ENCODE data around the gene BCOR.

Gene BCOR

GRCh38 chrX:40092808-40093435 is 4.8 kb downstream of the BCOR start:
- Histone ChIP-seq H3K4me3 (ENCODE audit: low read length) (no peak overlapping the region), H3K4me1 (ENCODE audit: control insufficient read depth, insufficient read depth, low read length) (peaks cover 37% of the 10 kb centered on the region), H3K9ac (ENCODE audit: low read length) (no peak overlapping the region)

DNA sequence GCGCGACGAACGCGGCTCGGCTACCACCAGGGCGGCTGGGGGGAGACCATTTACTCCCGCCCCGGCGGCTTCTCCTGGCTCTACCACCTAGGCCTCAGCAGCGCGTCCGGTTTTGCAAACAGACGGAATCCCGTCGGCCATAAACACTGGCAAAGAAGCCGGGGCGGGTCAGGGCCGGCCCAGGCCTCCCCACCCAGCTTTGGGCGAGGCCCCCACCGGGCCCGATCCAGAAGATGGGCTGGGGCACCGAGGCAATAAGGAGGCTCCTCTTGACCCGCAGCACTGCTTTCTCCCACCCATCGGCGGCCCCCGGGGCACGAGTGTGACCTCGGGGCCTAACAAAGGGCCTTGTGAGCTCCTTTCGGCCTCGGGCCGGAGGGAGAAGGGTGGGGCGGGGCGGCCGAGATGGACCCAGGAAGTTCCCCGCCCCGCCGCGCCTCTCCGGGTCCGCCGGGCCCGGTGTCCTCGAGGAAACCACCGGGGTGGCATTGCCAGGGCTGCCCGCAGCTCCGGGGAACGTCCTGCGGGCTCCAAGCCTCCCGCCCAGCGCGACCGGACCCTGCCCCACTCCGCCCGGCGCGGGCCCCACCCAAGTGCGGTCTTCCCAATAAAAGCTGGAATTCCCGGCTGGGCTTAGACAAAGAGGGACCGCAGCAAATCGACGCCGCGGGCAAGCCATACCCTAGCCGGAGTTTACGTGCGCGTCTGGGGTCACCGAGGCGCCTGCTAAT is 5.9 kb downstream of the BCOR start:
- Histone ChIP-seq H3K9me3 (ENCODE audit: control insufficient read depth, low read length) (no peaks in the 10 kb centered on the region), H3K36me3 (ENCODE audit: control insufficient read depth, insufficient read depth, low read length) (no peaks in the 10 kb centered on the region), H3K9ac (ENCODE audit: low read length) (no peak overlapping the region), H3K4me1 (ENCODE audit: control insufficient read depth, insufficient read depth, low read length) (peaks cover 40% of the 10 kb centered on the region), H3K27me3 (ENCODE audit: control insufficient read depth, insufficient read depth, low read length) (no peaks in the 10 kb centered on the region), H3K4me3 (ENCODE audit: low read length) (no peak overlapping the region)

More at GRCh38 chrX:40092808-40093435, 4.8 kb downstream of the BCOR start:
- H3K27me3 ChIP-seq (ENCODE audit: control insufficient read depth, insufficient read depth, low read length), result no peaks in the 10 kb centered on the region
- H3K9me3 ChIP-seq (ENCODE audit: control insufficient read depth, low read length), result no peaks in the 10 kb centered on the region
- no peaks in the 10 kb centered on the region for H3K36me3 ChIP-seq (ENCODE audit: control insufficient read depth, insufficient read depth, low read length)

DNA sequence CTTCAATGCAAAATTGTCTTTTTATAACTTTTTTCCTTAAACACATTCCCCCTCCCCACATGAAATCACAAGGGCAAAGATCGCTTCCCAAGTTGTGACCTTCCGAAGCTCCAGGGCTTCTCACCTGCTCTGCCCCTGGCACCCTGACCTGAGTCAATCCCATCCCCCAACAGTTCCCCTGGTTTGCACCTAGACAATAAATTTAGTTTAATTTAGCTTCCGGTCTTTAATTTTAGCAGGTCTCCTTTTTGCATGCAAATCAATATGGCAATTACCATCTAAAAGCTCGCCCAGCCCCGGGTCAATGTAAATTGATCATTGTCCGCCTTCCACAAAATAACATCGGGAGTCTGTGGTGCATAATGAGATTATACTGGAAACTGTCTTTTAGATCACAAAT is 6.8 kb downstream of the BCOR start:
- Histone ChIP-seq H3K4me3 (ENCODE audit: low read length) (no peak overlapping the region), H3K4me1 (ENCODE audit: control insufficient read depth, insufficient read depth, low read length) (peaks cover 49% of the 10 kb centered on the region), H3K27me3 (ENCODE audit: control insufficient read depth, insufficient read depth, low read length) (no peaks in the 10 kb centered on the region)

DNA sequence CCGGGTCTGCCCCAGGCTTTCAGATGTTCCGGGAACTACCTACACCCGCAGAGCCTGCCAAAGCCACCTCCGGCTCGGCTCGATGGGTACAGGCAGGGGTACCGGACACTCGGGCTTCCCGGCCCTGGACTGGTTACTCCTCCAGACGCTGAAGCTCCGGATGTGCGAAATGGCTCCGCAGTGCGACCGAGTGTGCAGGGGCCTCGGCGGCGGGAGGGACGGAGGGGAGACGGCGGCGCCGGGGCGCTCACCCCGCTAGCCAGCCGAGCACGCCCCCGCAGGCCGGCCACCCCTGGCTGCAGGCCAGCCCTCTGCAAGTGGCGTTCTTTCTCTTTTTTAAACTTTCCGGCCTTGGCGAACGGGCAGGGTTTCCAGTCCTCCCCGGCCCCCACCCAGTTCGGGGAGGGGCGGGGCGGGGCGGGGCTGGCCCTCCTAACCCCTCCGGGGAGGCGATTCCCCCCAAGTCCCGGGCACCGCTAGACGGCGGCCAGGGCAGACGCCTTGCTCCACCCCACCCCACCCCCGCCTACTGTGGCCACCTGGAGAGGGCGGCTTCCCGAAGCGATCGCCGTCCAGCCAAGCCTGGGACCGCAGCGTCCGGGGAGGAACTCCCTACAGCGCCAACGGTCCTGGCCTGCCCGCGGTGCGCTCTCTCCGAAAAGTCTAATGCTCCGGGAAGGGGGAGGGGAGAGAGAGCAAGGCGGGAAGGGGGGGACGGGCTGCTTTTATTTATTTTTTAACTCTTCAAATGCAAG is 7.5 kb downstream of the BCOR start:
- H3K36me3 ChIP-seq (ENCODE audit: control insufficient read depth, insufficient read depth, low read length), result no peaks in the 10 kb centered on the region
- no peaks in the 10 kb centered on the region for H3K9me3 ChIP-seq (ENCODE audit: control insufficient read depth, low read length)
- H3K27me3 ChIP-seq (ENCODE audit: control insufficient read depth, insufficient read depth, low read length), result no peaks in the 10 kb centered on the region
- H3K9ac ChIP-seq (ENCODE audit: low read length), result no peak overlapping the region
- no peak overlapping the region for H3K4me3 ChIP-seq (ENCODE audit: low read length)
- H3K4me1 ChIP-seq (ENCODE audit: control insufficient read depth, insufficient read depth, low read length), result peaks cover 56% of the 10 kb centered on the region

More for the DNA sequence above, 6.8 kb downstream of the BCOR start:
- no peak overlapping the region for H3K9ac ChIP-seq (ENCODE audit: low read length)
- H3K36me3 ChIP-seq (ENCODE audit: control insufficient read depth, insufficient read depth, low read length), result no peaks in the 10 kb centered on the region
- no peaks in the 10 kb centered on the region for H3K9me3 ChIP-seq (ENCODE audit: control insufficient read depth, low read length)

DNA sequence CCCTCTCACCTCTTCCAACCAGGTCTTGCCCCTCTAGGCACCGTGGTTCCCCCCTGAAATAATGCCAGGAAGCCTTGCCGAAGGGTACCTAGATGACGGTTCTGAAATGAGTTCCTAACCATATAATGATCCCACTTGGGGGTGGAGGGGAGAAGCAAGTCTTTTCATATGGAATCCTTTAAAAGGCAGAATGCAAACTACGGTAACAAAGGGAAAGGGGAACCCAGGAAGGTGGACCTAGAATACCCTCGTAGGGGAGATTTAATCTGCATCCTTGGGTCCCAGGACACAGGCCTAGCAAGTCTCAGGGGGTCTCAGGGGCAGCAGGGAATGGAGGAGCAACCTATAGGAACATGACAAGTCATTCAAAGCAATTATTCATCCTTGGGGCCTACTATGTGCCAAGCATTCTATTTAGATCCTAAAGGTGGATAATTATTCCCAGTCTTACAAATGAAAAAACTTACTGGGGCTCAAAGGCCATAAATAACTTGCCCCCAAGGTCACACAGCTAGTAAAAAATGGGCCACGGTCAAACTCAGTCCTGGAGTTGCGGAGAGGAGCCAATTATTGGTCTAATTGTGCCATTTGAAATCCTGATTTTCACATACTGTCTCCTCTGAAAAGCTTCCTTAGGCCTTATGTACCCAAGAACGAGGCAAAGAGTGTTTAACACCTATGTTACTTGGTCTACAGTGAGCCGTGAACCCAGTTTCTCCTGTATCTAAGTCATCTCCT is 8.8 kb downstream of the BCOR start:
- no peaks in the 10 kb centered on the region for H3K9me3 ChIP-seq (ENCODE audit: control insufficient read depth, low read length)
- no peaks in the 10 kb centered on the region for H3K36me3 ChIP-seq (ENCODE audit: control insufficient read depth, insufficient read depth, low read length)
- no peaks in the 10 kb centered on the region for H3K27me3 ChIP-seq (ENCODE audit: control insufficient read depth, insufficient read depth, low read length)
- H3K4me1 ChIP-seq (ENCODE audit: control insufficient read depth, insufficient read depth, low read length), result peaks cover 68% of the 10 kb centered on the region
- H3K4me3 ChIP-seq (ENCODE audit: low read length), result no peak overlapping the region
- H3K9ac ChIP-seq (ENCODE audit: low read length), result no peak overlapping the region

GRCh38 chrX:40088299-40088625 is 9.5 kb downstream of the BCOR start:
- Histone ChIP-seq H3K4me3 (ENCODE audit: low read length) (no peak overlapping the region), H3K27me3 (ENCODE audit: control insufficient read depth, insufficient read depth, low read length) (no peaks in the 10 kb centered on the region), H3K9me3 (ENCODE audit: control insufficient read depth, low read length) (no peaks in the 10 kb centered on the region), H3K9ac (ENCODE audit: low read length) (no peak overlapping the region), H3K36me3 (ENCODE audit: control insufficient read depth, insufficient read depth, low read length) (no peaks in the 10 kb centered on the region), H3K4me1 (ENCODE audit: control insufficient read depth, insufficient read depth, low read length) (peaks cover 67% of the 10 kb centered on the region)

DNA sequence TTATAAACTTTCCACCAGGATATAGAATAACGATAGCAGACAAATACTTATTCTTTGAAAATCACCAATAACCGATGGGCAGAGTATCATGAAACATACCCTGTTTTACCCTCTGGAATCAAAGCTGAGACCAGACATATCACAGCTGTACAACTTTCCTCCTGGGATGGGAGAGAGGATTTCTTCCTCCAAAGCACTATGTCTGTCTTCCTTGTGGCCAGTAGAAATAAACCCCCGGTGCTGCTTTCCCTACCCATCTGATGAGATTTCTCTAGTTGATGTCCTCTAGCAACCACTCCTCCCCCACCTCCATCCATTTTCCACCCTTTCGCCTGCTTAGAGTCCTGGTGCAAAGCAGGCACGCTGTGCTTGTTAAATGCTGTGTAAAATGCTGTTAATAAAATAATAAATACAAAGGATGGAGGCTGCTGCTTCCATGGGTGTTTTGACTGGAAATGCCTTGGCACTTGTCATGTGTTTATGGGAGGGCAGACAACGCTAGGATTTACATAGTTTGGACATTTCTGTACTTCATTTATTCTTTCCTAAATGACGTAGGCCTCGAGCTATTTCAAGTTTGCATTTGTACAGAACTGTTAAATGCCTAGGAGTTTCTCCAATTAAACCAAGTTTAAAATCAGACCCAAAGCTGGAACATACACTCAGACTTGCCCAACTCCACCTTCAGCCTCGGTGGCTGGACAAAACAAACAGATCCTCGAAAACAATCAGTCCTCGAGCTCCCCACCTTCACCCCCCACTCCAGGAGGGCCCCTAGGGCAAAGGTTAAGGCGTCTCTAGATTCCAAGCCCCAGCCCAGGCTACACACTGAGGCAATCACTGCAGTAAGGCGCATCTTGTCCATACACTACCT is 10.1 kb downstream of the BCOR start:
- Histone ChIP-seq H3K9me3 (ENCODE audit: control insufficient read depth, low read length) (no peaks in the 10 kb centered on the region), H3K4me1 (ENCODE audit: control insufficient read depth, insufficient read depth, low read length) (peaks cover 70% of the 10 kb centered on the region), H3K9ac (ENCODE audit: low read length) (no peak overlapping the region), H3K36me3 (ENCODE audit: control insufficient read depth, insufficient read depth, low read length) (no peaks in the 10 kb centered on the region), H3K27me3 (ENCODE audit: control insufficient read depth, insufficient read depth, low read length) (no peaks in the 10 kb centered on the region), H3K4me3 (ENCODE audit: low read length) (no peak overlapping the region)

DNA sequence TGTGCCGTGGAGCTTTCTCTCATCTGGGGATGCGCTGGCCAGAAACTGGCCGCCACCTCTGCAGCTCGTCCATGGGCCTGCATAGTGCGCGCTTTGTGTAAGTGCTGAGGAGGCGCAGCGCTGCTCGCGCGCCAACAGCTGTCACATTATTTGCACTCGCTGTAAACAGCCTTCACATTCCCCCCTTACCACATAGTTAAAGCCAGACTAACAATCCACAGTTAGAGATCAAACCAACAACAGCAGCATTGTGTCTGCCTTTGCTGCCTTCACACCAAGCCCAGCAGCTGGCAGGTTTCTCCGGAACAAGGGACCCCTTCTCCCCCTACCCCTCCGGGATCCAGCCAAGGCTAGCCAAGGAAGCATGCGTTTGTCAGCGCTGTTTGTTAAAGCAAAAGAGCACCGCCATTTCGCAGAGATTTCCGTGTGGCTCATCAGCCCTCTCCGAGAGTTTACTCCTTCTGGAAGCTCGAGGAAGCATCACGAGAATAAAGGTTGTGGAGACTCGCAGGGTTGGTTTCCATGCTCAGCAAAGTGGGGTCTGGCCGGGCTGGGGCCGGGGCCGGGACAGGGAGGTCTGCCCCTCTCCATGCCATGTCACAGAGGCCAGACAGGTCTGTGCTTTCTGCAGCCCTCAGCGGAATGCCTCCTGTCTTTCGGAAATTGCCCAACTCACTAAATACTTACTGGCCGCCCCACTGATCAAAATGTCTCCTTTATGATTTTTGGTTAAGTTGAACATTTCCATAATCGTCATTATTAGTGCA is 11.0 kb downstream of the BCOR start:
- no peaks in the 10 kb centered on the region for H3K27me3 ChIP-seq (ENCODE audit: control insufficient read depth, insufficient read depth, low read length)
- H3K9me3 ChIP-seq (ENCODE audit: control insufficient read depth, low read length), result no peaks in the 10 kb centered on the region
- no peaks in the 10 kb centered on the region for H3K36me3 ChIP-seq (ENCODE audit: control insufficient read depth, insufficient read depth, low read length)
- no peak overlapping the region for H3K4me3 ChIP-seq (ENCODE audit: low read length)
- H3K9ac ChIP-seq (ENCODE audit: low read length), result no peak overlapping the region
- H3K4me1 ChIP-seq (ENCODE audit: control insufficient read depth, insufficient read depth, low read length), result peaks cover 79% of the 10 kb centered on the region

- H3K4me1 ChIP-seq (ENCODE audit: control insufficient read depth, insufficient read depth, low read length), result peaks cover 75% of the 10 kb centered on the region
These were observed 12.0 kb downstream of the BCOR start for GRCh38 chrX:40085714-40086113.

GRCh38 chrX:40085102-40085551 is 12.6 kb downstream of the BCOR start:
- no peaks in the 10 kb centered on the region for H3K36me3 ChIP-seq (ENCODE audit: control insufficient read depth, insufficient read depth, low read length)
- peaks cover 74% of the 10 kb centered on the region for H3K4me1 ChIP-seq (ENCODE audit: control insufficient read depth, insufficient read depth, low read length)
- no peak overlapping the region for H3K9ac ChIP-seq (ENCODE audit: low read length)

More at GRCh38 chrX:40085714-40086113, 12.0 kb downstream of the BCOR start:
- no peak overlapping the region for H3K9ac ChIP-seq (ENCODE audit: low read length)
- H3K9me3 ChIP-seq (ENCODE audit: control insufficient read depth, low read length), result no peaks in the 10 kb centered on the region
- H3K27me3 ChIP-seq (ENCODE audit: control insufficient read depth, insufficient read depth, low read length), result no peaks in the 10 kb centered on the region
- no peak overlapping the region for H3K4me3 ChIP-seq (ENCODE audit: low read length)
- H3K36me3 ChIP-seq (ENCODE audit: control insufficient read depth, insufficient read depth, low read length), result no peaks in the 10 kb centered on the region

More at GRCh38 chrX:40085102-40085551, 12.6 kb downstream of the BCOR start:
- H3K9me3 ChIP-seq (ENCODE audit: control insufficient read depth, low read length), result no peaks in the 10 kb centered on the region
- H3K27me3 ChIP-seq (ENCODE audit: control insufficient read depth, insufficient read depth, low read length), result no peaks in the 10 kb centered on the region
- H3K4me3 ChIP-seq (ENCODE audit: low read length), result no peak overlapping the region
